HEK293 (cell line): ENCODE data around the gene ITFG2.

Source experiments
- AEBP2 ChIP-seq: fragments of 450-650 bp; formaldehyde crosslinking; IDR thresholded peaks from 2 replicates; pipeline ENCODE4 v1.5.1; 2016; ENCODE audit warnings: missing biosample characterization, missing genetic modification characterization, borderline replicate concordance
- YY1 ChIP-seq: fragments of 450-650 bp; formaldehyde crosslinking; IDR thresholded peaks from 2 replicates; pipeline ENCODE4 v1.5.1; 2018; ENCODE audit warnings: missing biosample characterization, missing genetic modification characterization
- ZBTB11 ChIP-seq: fragments of 450-650 bp; formaldehyde crosslinking; conservative IDR thresholded peaks from 2 replicates; pipeline ENCODE4 v1.5.1; 2016; ENCODE audit warnings: low read depth, missing biosample characterization, missing genetic modification characterization
- ZNF121 ChIP-seq: fragments of 450-650 bp; formaldehyde crosslinking; IDR thresholded peaks from 2 replicates; pipeline ENCODE4 v1.5.1; 2016; ENCODE audit warnings: missing biosample characterization, missing genetic modification characterization
- ZNF157 ChIP-seq: fragments of 450-650 bp; formaldehyde crosslinking; IDR thresholded peaks from 2 replicates; pipeline ENCODE4 v1.5.1; 2016; ENCODE audit warnings: missing biosample characterization, missing genetic modification characterization
- ZNF221 ChIP-seq: fragments of 450-650 bp; formaldehyde crosslinking; IDR thresholded peaks from 2 replicates; pipeline ENCODE4 v1.5.1; 2017; ENCODE audit warnings: missing biosample characterization, missing genetic modification characterization, borderline replicate concordance
- ZNF501 ChIP-seq: fragments of 450-650 bp; formaldehyde crosslinking; IDR thresholded peaks from 2 replicates; pipeline ENCODE4 v1.5.1; 2016; ENCODE audit warnings: missing biosample characterization, missing genetic modification characterization
- TF ChIP-seq, protein P1 (sequence below): fragments of 450-650 bp; formaldehyde crosslinking; IDR thresholded peaks from 2 replicates; pipeline ENCODE4 v1.5.1; 2016; ENCODE audit warnings: missing biosample characterization, missing genetic modification characterization
- TF ChIP-seq, protein P2 (sequence below): fragments of 450-650 bp; formaldehyde crosslinking; IDR thresholded peaks from 2 replicates; pipeline ENCODE4 v1.5.1; 2016; ENCODE audit warnings: missing biosample characterization, missing genetic modification characterization

GRCh38 chr12:2857576-2857975 is 45.1 kb downstream of the ITFG2 start:
- TF ChIP-seq ZBTB11 (tag by site-specific recombination) (no peak), ZNF221 (tag by site-specific recombination) (no peak), ZNF121 (tag by site-specific recombination) (no peak), YY1 (tag by site-specific recombination) (no peak), ZNF157 (tag by site-specific recombination) (no peak), ZNF501 (tag by site-specific recombination) (no peak), AEBP2 (tag by site-specific recombination) (no peak)
- TF ChIP-seq, protein P1, sequence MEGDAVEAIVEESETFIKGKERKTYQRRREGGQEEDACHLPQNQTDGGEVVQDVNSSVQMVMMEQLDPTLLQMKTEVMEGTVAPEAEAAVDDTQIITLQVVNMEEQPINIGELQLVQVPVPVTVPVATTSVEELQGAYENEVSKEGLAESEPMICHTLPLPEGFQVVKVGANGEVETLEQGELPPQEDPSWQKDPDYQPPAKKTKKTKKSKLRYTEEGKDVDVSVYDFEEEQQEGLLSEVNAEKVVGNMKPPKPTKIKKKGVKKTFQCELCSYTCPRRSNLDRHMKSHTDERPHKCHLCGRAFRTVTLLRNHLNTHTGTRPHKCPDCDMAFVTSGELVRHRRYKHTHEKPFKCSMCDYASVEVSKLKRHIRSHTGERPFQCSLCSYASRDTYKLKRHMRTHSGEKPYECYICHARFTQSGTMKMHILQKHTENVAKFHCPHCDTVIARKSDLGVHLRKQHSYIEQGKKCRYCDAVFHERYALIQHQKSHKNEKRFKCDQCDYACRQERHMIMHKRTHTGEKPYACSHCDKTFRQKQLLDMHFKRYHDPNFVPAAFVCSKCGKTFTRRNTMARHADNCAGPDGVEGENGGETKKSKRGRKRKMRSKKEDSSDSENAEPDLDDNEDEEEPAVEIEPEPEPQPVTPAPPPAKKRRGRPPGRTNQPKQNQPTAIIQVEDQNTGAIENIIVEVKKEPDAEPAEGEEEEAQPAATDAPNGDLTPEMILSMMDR (tag by site-specific recombination), result no peak
- TF ChIP-seq, protein P2, sequence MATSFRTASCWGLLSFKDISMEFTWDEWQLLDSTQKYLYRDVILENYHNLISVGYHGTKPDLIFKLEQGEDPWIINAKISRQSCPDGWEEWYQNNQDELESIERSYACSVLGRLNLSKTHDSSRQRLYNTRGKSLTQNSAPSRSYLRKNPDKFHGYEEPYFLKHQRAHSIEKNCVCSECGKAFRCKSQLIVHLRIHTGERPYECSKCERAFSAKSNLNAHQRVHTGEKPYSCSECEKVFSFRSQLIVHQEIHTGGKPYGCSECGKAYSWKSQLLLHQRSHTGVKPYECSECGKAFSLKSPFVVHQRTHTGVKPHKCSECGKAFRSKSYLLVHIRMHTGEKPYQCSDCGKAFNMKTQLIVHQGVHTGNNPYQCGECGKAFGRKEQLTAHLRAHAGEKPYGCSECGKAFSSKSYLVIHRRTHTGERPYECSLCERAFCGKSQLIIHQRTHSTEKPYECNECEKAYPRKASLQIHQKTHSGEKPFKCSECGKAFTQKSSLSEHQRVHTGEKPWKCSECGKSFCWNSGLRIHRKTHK (tag by site-specific recombination), result no peak
